H9 (cell line): ENCODE results near the gene DENND11. TPM values are rescaled to one million over a fixed set of nuclear protein-coding genes. Genes with fewer than 3 reads are reported as not detected.

Experiments used
- DNase-seq: peaks from one replicate; pipeline ENCODE4 v3.0.0-alpha.2; 2017
- H2AFZ ChIP-seq: one replicate; pipeline ENCODE4 v1.6.1; 2013; ENCODE audit warnings: mild to moderate bottlenecking, low read length, control low read depth, moderate library complexity
- H2AK5ac ChIP-seq: 2 replicates; pipeline ENCODE4 v1.6.1; 2013; ENCODE audit warnings: low read length, control low read depth, mixed read lengths; ENCODE audit not compliant: insufficient read length
- H2BK120ac ChIP-seq: one replicate; pipeline ENCODE4 v1.6.1; 2013; ENCODE audit warnings: low read depth, mild to moderate bottlenecking, low read length, control low read depth, inconsistent platforms; ENCODE audit not compliant: poor library complexity, severe bottlenecking
- H2BK12ac ChIP-seq: 2 replicates; pipeline ENCODE4 v1.6.1; 2013; ENCODE audit warnings: low read length, control low read depth, mixed read lengths, low read depth; ENCODE audit not compliant: insufficient read length
- H2BK15ac ChIP-seq: 2 replicates; pipeline ENCODE4 v1.6.1; 2013; ENCODE audit warnings: low read depth, low read length, control low read depth
- H2BK20ac ChIP-seq: one replicate; pipeline ENCODE4 v1.6.1; 2013; ENCODE audit warnings: low read depth, mild to moderate bottlenecking, low read length, control low read depth, inconsistent platforms; ENCODE audit not compliant: poor library complexity, severe bottlenecking
- H2BK5ac ChIP-seq: 2 replicates; pipeline ENCODE4 v1.6.1; 2013; ENCODE audit warnings: low read length, control low read depth, mixed read lengths; ENCODE audit not compliant: insufficient read length
- H3K14ac ChIP-seq: 2 replicates; pipeline ENCODE4 v1.6.1; 2013; ENCODE audit warnings: low read length, control low read depth; ENCODE audit not compliant: insufficient read depth
- H3K18ac ChIP-seq: 2 replicates; pipeline ENCODE4 v1.6.1; 2013; ENCODE audit warnings: low read depth, mild to moderate bottlenecking, mixed read lengths, low read length, control low read depth; ENCODE audit not compliant: insufficient read length
- H3K23ac ChIP-seq: 2 replicates; pipeline ENCODE4 v1.6.1; 2013; ENCODE audit warnings: low read length, control low read depth, mixed read lengths, low read depth; ENCODE audit not compliant: insufficient read length
- H3K23me2 ChIP-seq: 2 replicates; pipeline ENCODE4 v1.6.1; 2013; ENCODE audit warnings: low read depth, mild to moderate bottlenecking, mixed read lengths, low read length, control low read depth; ENCODE audit not compliant: insufficient read length, poor library complexity, severe bottlenecking
- H3K27ac ChIP-seq: 2 replicates; pipeline ENCODE4 v1.5.1; 2013; ENCODE audit warnings: low read length, control low read depth, mixed read lengths, low read depth; ENCODE audit not compliant: insufficient read length
- H3K27me3 ChIP-seq: 2 replicates; pipeline ENCODE4 v1.6.1; 2013; ENCODE audit warnings: low read length, control low read depth, inconsistent platforms; ENCODE audit not compliant: insufficient read depth
- H3K4ac ChIP-seq: 2 replicates; pipeline ENCODE4 v1.6.1; 2013; ENCODE audit warnings: low read depth, mild to moderate bottlenecking, control low read depth, inconsistent platforms, low read length, moderate library complexity
- H3K4me1 ChIP-seq: 2 replicates; pipeline ENCODE4 v1.6.1; 2013; ENCODE audit warnings: low read length, control low read depth, inconsistent platforms; ENCODE audit not compliant: insufficient read depth
- H3K4me2 ChIP-seq: 2 replicates; pipeline ENCODE4 v1.6.1; 2013; ENCODE audit warnings: low read length, control low read depth, mixed read lengths; ENCODE audit not compliant: insufficient read length, insufficient read depth
- H3K56ac ChIP-seq: 2 replicates; pipeline ENCODE4 v1.6.1; 2013; ENCODE audit warnings: low read depth, mild to moderate bottlenecking, mixed read lengths, low read length, control low read depth; ENCODE audit not compliant: insufficient read length
- H3K79me1 ChIP-seq: 2 replicates; pipeline ENCODE4 v1.6.1; 2013; ENCODE audit warnings: low read depth, mild to moderate bottlenecking, moderate library complexity, low read length, control low read depth, inconsistent platforms; ENCODE audit not compliant: insufficient read depth, poor library complexity, severe bottlenecking
- H3K79me2 ChIP-seq: 2 replicates; pipeline ENCODE4 v1.6.1; 2013; ENCODE audit warnings: low read length, control low read depth, inconsistent platforms; ENCODE audit not compliant: insufficient read depth
- H3K9ac ChIP-seq: 2 replicates; pipeline ENCODE4 v1.6.1; 2013; ENCODE audit warnings: low read length, control low read depth, mixed read lengths; ENCODE audit not compliant: insufficient read length; ENCODE audit errors: extremely low read depth
- H3K9me3 ChIP-seq: one replicate; pipeline ENCODE4 v1.6.1; 2013; ENCODE audit warnings: low read depth, low read length, inconsistent platforms; ENCODE audit not compliant: control insufficient read depth
- H3T11ph ChIP-seq: one replicate; pipeline ENCODE4 v1.6.1; 2013; ENCODE audit warnings: mild to moderate bottlenecking, low read length, control low read depth, inconsistent platforms
- H4K20me1 ChIP-seq: one replicate; pipeline ENCODE4 v1.6.1; 2013; ENCODE audit not compliant: control insufficient read depth, insufficient read length, insufficient read depth
- H4K5ac ChIP-seq: 2 replicates; pipeline ENCODE4 v1.6.1; 2013; ENCODE audit warnings: low read depth, mild to moderate bottlenecking, mixed read lengths, low read length, control low read depth; ENCODE audit not compliant: insufficient read length
- H4K8ac ChIP-seq: replicated peaks from 2 replicates; pipeline ENCODE4 v1.6.1; 2013; ENCODE audit warnings: low read length, control low read depth, mixed read lengths, low read depth; ENCODE audit not compliant: insufficient read length
- H4K91ac ChIP-seq: 2 replicates; pipeline ENCODE4 v1.6.1; 2013; ENCODE audit warnings: low read depth, mild to moderate bottlenecking, moderate library complexity, mixed read lengths, low read length, control low read depth; ENCODE audit not compliant: insufficient read length
- H3K27ac Mint-ChIP-seq, 3 experiments: 2 replicates in 2 of 3; 3 replicates in 1 of 3; pipeline ENCODE4 v1.8.0; 2020 to 2021; ENCODE audit warnings: mixed read lengths in 3 of 3, mild to moderate bottlenecking in 1 of 3, moderate library complexity in 1 of 3
- H3K27me3 Mint-ChIP-seq: 2 replicates; pipeline ENCODE4 v1.8.0; 2021; ENCODE audit warnings: low read depth, mild to moderate bottlenecking, moderate library complexity, mixed read lengths
- H3K36me3 Mint-ChIP-seq, 3 experiments: 2 replicates in 2 of 3; 3 replicates in 1 of 3; pipeline ENCODE4 v1.8.0; 2020 to 2021; ENCODE audit warnings: low read depth in 3 of 3, mixed read lengths in 3 of 3; ENCODE audit not compliant: insufficient read depth in 1 of 3
- H3K4me1 Mint-ChIP-seq, 2 experiments: 2 replicates each; pipeline ENCODE4 v1.8.0; 2020; ENCODE audit warnings: mixed read lengths in 2 of 2
- H3K4me3 Mint-ChIP-seq, 2 experiments: 2 replicates in 1 of 2; 3 replicates in 1 of 2; pipeline ENCODE4 v1.8.0; 2020 to 2021; ENCODE audit warnings: mild to moderate bottlenecking in 2 of 2, mixed read lengths in 2 of 2, moderate library complexity in 1 of 2
- H3K9me3 Mint-ChIP-seq, 2 experiments: 2 replicates in 1 of 2; 3 replicates in 1 of 2; pipeline ENCODE4 v1.8.0; 2020; ENCODE audit warnings: mild to moderate bottlenecking in 2 of 2, mixed read lengths in 2 of 2, moderate library complexity in 1 of 2
- CTCF ChIP-seq: fragments of 200-600 bp; sonication (generic); conservative IDR thresholded peaks from 3 replicates; pipeline ENCODE4 v1.8.0; 2021; ENCODE audit warnings: antibody characterized with exemption, mild to moderate bottlenecking
- WGBS: extraction: QIAGEN DNeasy Blood & Tissue Kit; methylation state at CpG from one replicate; pipeline ENCODE4 v1.1.7; 2013; ENCODE audit warnings: missing lambda C conversion rate, low lambda C conversion rate, mixed read lengths; ENCODE audit not compliant: insufficient read length; ENCODE audit errors: extremely low coverage; 5-methylcytosine and 5-hydroxymethylcytosine counted together
- total RNA-seq: library from RNA; stranded (reverse); gene quantifications from 2 replicates; pipeline ENCODE4 v1.2.1, GENCODE V29; 2021

Gene DENND11
- total RNA-seq, 1 experiment from 2014 or later, result 21.9 TPM

- H2BK5ac ChIP-seq, result no peak overlapping the region
- H3K14ac ChIP-seq, result no peak overlapping the region
- no peak overlapping the region for H3K23ac ChIP-seq
- no peak overlapping the region for H3K9ac ChIP-seq
- H3K23me2 ChIP-seq, result peaks cover 5% of the 10 kb centered on the region
- Mint-ChIP-seq H3K9me3 (no peaks in the 10 kb centered on the region), H3K36me3 (0 out of 7 replicates have a peak, but pooled peaks cover 0 to 3% (median 0%) of the 10 kb centered on the region in 3 experiments), H3K27ac (no peak overlapping the region; a peak in 1 of 7 replicates), H3K4me3 (peak overlapping the region in 1 of 2 experiments; percentile 87; a peak in 2 of 5 replicates), H3K27me3 (peaks cover 19% of the 10 kb centered on the region), H3K4me1 (peaks cover 68 to 71% of the 10 kb centered on the region in 2 experiments)
- no peak for DNase-seq
- TF ChIP-seq CTCF, result no peak
- H3K4me2 ChIP-seq, result no peak overlapping the region
- no CpG with 5 or more reads among the region's 3 CpGs for WGBS
- H4K8ac ChIP-seq, result no peak overlapping the region
- H4K91ac ChIP-seq, result no peak overlapping the region
- no peak overlapping the region for H4K5ac ChIP-seq
- no peaks in the 10 kb centered on the region for H3K79me2 ChIP-seq
- H3K27ac ChIP-seq, result no peak overlapping the region
- H3T11ph ChIP-seq, result no peak overlapping the region
- H3K79me1 ChIP-seq, result no peaks in the 10 kb centered on the region
- no peak overlapping the region for H3K56ac ChIP-seq
- H3K4ac ChIP-seq, result no peak overlapping the region
- no peaks in the 10 kb centered on the region for H4K20me1 ChIP-seq
- no peaks in the 10 kb centered on the region for H3K9me3 ChIP-seq
- peaks cover 4% of the 10 kb centered on the region for H3K4me1 ChIP-seq
- H2AK5ac ChIP-seq, result no peak overlapping the region
- H2AFZ ChIP-seq, result no peak overlapping the region
- no peak overlapping the region for H2BK12ac ChIP-seq
- H3K27me3 ChIP-seq, result peaks cover 2% of the 10 kb centered on the region; the same call in 1 of the 2 replicates
- H2BK15ac ChIP-seq, result no peak overlapping the region
- no peak overlapping the region for H3K18ac ChIP-seq
- H2BK120ac ChIP-seq, result no peak overlapping the region
- H2BK20ac ChIP-seq, result no peak overlapping the region
Observed at GRCh38 chr7:141699860-141700259, 2.1 kb downstream of the DENND11 start.
